HG02884 (cell line): Measurements from ENCODE around the gene THEM5.

Source experiments
- ATAC-seq: cut with Tn5 transposase; IDR thresholded peaks from one replicate; pipeline ENCODE4 v1.9.1; 2021; ENCODE audit warnings: mild to moderate bottlenecking, moderate library complexity; ENCODE audit not compliant: unreplicated experiment

Gene THEM5

DNA sequence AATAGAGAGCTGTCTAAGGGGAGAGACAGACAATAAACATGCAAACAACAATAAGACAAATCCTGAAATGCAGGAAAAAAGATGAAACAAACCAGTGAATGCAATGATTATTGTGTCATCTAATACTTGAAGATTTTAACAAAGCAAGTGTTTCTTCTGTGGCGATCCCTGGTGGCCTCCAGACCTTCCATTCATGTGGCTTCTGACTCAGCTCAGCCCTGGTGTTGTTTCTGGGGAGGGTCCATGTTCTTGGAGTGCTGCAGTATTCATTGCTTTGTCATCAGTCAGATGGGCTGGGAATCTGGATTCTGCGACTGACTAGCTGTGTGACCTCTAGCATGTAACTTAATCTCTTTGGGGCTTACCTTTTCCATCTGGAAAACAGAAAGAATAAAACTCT lies 12.4 kb downstream of the THEM5 start:
- ATAC-seq = no peak

DNA sequence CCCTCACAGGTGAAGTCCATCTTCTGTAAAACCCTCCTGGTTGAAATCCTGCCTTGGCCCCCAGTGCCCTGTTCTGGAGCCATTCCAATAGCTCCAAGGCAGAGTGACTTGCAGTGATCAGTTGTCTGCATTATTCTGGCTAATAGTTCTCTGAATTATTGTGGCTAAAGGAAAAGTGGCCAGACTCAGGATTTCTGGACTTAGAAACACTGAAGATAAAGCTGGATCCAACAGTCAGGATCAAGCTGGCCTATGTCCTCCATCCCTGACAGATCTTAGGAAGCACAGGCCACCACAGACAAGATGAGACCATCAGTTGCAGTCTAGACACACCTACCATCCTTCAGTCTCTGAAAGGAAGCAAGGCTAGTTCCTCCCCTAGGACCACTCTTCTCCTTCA lies 13.1 kb downstream of the THEM5 start:
- ATAC-seq = no peak

DNA sequence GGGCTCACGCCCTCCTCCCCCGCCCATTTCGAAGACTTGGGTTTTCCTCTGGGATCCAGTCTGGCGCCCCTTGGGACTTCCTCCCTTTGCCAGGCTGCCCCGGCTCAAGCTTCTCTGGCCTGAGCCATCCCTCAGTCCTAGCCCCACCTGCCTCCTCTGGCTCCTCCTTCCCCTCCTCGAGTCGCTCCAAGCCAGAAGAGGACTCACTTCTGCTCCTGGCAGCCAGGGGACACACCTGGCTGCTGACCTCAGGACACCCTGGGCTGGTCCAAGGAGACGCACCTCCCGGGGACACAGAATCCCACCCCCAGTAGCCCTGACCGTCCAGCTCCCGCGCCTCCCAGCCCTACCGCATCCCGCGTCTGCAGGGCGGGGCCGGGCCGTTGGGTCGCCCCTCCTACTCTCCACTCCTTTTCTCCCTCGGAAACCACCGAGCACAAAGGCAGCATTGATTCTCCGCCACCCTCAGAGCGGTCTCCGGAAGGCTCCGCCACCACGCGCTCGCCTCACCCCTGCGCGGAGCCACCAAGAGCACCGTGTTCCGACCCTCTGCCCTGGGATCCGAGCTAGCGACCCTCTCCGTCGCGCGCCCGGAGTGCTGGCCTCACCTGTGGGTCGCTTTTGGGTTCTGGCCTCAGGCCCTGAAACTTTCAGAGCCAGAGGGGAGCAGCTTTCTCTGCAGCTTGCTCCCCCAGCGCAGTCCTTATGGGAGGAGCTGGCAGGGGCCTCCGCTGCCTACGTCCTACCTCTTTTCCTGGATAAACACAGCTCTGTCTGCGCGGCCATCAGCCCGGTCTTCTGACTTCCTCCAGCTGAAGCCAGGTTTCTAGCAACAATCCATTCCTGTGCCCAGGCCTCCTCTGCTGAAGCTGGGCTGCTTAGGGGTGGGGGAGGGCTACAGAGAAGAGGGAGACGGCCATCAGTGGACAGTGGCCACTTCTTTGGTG lies 13.8 kb downstream of the THEM5 start, which contains the start of gene C2CD4D:
Gene C2CD4D, minus strand, starts transcription at position 364 of the 947 bp plus-strand sequence. CDS start 831 bp downstream, outside the sequence.
- ATAC-seq = no peak

DNA sequence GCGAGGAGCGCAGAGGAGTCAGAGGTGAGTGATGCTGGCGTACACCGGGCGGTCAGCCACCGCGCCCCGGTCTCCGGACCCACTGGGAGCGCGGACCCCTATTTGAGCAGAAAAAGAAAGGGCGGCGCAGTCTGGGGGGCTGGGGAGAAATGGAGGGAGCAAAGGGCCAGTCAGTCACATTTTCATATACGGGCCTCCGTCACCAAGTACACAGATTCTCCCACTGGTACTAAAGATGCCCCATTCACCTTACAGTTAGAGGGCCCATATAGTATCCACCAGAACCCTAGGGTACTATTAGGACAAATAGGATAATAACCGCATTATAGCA lies 14.5 kb downstream of the THEM5 start:
- ATAC-seq = no peak

GRCh38 chr1:151838222-151839081 lies 15.1 kb downstream of the THEM5 start:
- no peak for ATAC-seq

DNA sequence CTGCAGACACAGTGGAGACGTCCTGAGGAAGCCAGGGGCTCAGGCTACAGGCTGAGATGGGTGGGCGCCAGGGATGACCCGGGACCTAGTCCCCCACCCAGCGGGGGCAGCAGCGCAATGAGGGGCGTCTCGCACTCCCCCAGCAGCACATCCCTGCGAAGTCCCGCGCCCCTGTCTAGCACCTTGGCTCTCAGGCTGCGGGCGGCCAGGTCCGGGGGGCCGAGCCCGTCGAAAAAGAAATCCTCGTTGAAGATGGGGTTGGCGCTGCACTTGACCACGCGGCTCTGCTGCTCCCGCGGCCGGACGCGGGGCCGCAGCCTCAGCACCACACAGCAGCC lies 15.7 kb downstream of the THEM5 start:
- no peak for ATAC-seq

DNA sequence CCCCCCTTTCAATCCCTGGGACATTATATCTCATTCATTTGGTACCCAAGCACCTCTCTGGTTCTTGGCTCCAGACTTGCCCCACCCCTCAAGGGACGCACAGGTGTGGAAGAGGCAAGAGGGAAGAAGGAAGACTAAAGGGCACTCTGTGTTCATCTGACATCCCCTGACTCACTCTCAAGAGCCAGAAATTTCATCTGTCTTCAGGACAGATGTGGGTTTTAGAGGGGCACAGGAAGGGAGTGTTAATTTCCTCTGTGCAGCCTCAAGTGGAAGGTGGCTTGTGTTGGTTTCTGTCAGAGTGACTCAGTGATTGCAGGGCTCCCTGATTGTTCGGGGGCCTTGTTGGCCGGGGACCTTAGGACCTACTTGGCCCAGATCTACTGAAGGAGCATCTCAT lies 16.3 kb downstream of the THEM5 start:
- no peak for ATAC-seq

DNA sequence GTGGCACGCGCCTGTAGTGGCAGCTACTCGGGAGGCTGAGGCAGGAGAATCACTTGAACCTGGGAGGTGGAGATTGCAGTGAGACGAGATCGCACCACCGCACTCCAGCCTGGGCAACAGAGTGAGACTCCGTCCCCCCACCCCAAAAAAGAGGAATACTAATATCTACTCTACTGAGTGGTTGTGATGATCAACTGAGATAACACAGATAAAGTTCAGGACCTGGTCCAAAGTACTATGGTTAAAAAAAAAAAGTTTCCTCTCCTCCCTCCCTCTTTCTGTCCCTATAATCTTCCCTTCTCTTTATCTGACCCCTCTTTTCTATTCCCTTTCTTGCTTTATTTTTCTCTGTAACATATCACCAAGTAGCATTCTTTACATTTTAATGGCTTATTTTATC lies 17.9 kb downstream of the THEM5 start:
- ATAC-seq = no peak

GRCh38 chr1:151834239-151834638 lies 19.3 kb downstream of the THEM5 start:
- ATAC-seq = no peak

- ATAC-seq = no peak
Observed at GRCh38 chr1:151833172-151833900, 20.2 kb downstream of the THEM5 start.

DNA sequence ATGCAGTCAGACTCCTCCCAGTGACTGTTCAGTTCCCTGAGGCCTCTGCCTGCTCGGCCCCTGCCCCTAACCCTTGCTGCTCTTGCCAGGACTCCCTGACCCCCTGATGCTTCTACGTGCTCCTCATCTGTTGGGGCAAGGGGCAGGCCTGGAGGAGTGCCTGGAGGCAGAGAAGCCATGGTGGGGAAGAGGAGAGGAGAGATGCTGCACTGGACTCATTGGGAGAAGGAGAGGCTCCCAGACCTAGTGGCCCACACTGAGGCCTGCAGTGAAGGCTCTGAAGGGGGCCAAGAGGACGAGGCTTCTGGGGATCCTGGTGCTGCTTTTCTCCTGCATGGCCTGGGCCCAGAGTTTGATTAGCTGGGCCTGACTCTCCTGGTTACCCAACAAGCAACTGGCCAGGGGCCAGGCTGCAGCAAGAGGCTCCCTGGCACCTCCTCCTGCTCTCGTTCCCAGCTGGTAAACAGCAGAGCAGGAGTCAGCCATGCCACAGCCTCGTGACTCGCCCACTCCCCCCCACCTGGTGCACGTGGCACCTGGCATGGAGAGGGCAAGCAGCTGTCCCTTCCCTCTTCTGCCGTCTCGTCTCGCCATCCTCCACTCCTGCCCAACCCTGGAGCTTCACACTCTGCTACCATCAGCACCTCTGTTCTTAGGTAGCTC lies 21.1 kb downstream of the THEM5 start:
- no peak for ATAC-seq

GRCh38 chr1:151831605-151832004 lies 21.9 kb downstream of the THEM5 start, which contains the start of gene RORC:
RORC (minus strand) TSS chr1:151831802; CDS start chr1:151831764, 38 bp downstream.
- no peak for ATAC-seq

- no peak for ATAC-seq
Observed at GRCh38 chr1:151831256-151831591, 22.3 kb downstream of the THEM5 start.

- no peak for ATAC-seq
Observed at GRCh38 chr1:151830055-151830454, 23.5 kb downstream of the THEM5 start.

- no peak for ATAC-seq
Observed at GRCh38 chr1:151829352-151830046, 24.0 kb downstream of the THEM5 start.

DNA sequence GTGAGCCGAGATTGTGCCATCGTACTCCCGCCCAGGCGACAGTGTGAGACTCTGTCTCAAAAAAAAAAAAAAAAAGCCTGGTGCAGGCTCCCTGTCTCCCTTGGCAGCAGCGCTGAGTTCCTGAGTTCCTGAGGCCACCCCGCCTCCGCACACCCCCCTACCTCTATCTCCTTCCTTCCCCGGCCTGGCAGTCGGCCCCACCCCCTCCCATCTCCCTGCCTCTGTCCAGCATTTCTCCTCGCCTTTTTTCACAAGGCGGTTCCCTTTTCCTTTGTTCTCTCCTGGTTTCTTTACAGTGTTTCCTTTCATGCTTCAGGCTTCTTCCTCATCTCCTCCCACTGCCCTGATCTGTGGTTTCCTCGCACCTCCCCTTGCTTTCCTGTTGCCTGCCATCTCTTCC lies 24.6 kb downstream of the THEM5 start:
- no peak for ATAC-seq

DNA sequence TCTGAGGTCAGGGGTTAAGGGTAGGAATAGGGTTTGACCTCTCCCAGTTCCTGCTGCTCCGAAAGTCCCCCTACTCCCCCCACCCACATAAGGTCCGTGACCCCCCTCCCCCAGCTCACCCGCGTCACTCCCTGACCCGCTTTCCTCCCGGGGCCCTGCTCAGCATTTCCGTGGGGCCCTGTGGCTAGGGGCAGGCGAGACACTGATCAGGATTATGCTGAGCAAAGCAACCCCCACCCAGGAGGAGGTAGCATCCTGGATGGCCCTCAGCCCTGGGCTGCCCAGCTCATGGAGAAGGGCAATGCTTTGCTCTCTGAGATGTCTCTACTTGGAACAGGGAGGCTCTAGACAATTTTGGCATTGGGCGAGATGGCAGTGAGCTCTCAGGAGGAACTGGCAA lies 25.7 kb downstream of the THEM5 start:
- ATAC-seq = no peak

DNA sequence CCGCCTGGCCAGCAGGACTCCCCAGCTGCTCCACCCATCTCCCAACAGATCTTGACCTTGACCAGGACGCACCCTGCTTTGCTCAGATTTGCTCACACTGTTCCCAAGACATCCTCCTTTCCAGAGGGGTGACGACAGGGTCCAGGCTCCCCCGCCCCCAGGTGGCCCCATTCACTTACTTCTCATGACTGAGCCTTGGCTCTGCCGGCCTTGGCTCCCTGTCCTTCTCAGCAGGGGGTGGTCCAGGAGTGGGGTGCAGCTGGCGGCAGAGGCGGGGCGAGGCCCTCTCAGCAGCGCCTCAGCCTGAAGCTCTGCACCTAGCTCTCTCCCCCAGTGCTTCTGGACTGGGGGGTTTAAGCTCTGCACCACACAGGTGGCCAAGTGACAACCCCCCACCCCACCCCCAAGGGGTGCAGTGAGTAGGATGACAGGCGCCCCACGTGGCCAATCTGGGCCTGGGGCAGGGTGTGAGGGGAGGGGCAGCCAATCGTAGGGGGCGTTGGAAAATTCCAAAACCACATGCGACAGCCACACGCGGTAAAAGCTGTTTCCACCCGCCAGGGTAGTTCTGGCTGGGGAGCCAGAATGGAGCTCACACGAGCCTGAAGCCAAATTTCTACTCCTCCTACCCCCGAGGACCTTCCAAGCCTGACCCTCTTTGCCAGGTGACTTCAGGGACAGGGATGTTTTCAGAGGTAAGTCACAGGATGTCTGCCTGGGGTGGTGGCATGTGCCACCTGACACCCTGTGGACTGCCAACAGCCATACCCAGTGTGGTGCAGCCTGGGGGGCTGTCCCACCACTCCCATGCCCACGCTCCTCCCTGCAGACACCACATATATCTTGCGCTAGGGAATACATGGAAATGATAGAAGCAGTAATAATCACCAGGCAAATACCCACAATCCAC lies 27.5 kb downstream of the THEM5 start:
- ATAC-seq = no peak

DNA sequence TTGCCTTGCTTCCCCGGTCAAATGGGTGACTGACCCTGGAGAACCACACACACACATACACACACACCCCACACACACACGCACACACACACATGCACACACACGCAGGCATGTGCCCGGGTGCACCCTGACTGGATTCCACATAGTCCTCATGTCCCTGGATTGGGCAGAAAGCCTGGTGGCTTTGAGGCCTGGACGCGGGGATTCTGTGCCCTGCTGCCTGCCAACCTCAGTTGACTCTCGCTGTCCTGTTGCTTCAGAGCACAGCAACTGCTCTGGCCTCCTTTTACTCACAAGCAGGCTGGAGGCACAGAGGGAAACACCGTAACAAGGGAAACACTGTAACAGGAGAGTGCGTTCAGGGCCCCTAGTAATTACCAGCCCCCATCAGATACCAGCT lies 28.3 kb downstream of the THEM5 start:
- no peak for ATAC-seq
